Stimulated activated CD8-positive, alpha-beta memory T cell treated with anti-CD3 and anti-CD28 coated beads, Interleukin-7, amount 100 ng/mL, for 4 hours (primary cell): ENCODE results near the gene LIN28A.
A peak's percentile ranks its signal among the peaks of the same experiment; 100 is the strongest.

Experiments used
- DNase-seq, 2 donors: peaks; one replicate each; pipeline ENCODE4 v3.0.0-alpha.2; 2020; ENCODE audit warnings: low read depth in 2 of 2

LIN28A gene

DNA sequence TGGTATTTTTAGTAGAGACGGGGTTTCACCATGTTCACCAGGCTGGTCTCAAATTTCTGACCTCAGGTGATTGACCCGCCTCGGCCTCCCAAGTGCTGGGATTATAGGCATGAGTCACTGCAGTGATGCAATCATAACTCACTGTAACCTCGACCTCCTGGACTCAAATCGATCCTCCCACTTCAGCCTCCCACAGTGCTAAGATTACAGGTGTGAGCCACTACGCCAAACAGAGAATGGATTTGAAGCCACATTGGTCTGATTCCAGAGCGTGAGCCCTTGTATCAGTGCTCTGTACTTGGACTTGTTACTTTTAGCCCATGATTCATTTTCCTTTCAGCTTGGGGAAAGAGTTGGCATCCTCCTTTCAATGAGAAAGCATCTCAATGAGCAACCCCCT lies 23.2 kb upstream of the LIN28A start:
- DNase-seq = no peak

DNA sequence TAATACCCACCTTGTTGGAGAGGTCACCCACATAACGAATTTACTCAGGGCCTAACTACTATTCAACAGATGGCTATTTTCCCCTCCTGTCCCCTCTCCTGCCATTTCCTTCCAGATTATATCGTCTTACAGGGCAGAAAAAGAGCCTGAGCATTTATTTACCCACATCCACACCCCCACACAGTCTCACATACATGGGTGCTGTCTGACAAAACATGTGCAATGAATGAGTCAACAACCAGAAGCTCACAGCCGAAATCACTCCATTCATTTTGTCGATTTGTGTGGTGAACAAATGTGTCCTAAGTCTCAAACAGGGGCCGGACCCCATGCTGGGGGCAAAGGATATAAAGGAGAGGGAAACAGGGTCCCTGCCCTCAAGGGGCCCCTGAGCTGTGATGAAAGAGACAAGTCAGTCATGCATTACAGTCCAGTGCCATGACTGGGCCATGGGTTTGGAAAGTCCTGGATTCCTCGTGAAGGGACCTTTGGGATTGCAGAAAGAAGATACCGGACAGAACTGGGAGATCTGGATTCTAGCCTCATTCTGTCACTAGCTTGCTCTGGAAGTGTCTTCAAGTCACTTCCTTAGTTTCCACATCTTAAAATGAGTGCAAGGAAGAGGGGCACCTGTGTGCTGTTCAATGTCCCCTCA lies 21.7 kb upstream of the LIN28A start:
- no peak for DNase-seq

DNA sequence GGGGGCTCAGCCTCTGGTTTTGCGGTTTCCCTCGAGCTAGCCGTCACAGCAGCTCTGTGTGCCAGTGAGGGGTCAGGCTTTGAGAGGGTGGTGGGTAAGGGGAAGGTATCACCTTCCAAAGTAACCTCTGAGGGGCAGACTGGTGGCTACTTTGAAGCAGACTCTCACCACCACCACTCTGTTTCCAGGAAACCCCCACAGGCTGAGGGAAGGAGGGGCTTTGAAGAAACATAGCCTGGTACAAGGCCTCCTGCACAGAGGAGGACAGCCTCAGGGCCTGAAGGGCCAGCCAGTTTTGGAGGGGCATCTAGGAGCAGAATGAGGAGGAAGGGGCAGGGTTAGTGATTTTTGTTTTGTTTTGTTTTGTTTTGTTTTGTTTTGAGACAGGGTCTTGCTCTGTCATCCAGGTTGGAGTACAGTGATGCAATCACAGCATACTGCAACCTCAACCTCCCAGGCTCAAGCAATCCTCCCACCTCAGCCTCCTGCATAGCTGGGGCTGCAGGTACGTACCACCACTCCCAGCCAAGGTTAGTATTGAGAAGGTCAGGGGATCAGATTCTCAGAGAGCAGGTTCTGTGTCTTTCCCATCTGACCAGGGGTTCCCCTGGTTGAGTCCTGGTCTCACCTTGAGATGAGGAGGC lies 20.9 kb upstream of the LIN28A start:
- DNase-seq = no peak

DNA sequence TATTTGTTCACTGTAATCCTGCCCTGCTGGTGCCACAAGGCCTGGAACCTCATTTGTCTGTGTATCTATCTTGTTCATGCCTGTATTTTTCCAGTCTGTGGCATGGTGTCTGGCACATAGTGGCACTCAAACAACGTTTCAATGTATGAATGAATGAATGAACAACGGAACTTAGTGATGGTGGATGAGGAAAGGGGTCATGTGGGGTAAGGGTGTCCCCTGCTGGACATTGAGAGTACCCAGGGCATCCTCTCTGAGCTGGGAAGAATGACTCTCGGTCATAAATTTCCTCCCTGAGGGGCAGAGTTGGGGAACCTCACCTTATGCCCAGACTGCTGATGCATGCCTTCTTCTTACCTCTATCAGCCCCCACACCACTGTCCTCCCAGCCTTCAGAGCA lies 19.2 kb upstream of the LIN28A start:
- peak in 1 of 2 donors; percentile 19 for DNase-seq

DNA sequence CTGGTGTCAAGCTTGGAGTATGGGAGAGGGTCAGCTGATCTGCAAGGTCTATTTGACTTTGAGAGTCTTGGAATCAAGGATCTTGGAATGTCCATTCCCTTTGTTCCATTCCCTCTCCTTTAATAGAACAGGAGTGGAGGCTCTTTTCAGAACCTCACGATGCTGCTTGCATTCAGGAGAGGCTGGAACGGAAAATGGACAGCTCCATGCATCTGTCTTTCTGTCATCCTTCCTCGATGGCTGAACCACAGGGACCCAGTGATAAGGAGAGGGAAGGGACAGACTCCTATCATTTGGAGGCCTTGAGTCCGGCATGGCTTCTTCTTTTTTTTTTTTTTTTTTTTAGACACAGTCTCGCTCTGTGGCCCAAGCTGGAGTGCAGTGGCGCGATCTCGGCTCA lies 14.9 kb upstream of the LIN28A start:
- DNase-seq = no peak

DNA sequence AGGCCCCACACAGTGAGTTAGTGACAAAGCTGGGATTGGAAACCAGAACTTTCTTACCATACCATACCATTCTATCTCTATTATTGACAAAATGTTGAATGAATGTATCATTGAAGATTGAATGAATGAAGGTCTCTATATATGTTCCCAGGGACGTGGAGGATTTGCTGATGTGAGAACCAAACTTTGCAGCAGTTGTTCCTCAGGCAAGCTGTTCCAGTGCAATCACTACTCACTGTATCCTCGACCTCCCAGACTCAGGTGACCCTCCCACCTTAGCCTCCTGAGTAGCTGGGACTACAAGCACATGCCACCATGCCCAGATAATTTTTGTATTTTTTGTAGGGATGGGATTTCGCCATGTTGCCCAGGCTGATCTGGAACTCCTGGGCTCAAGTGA lies 11.6 kb upstream of the LIN28A start:
- DNase-seq = no peak

DNA sequence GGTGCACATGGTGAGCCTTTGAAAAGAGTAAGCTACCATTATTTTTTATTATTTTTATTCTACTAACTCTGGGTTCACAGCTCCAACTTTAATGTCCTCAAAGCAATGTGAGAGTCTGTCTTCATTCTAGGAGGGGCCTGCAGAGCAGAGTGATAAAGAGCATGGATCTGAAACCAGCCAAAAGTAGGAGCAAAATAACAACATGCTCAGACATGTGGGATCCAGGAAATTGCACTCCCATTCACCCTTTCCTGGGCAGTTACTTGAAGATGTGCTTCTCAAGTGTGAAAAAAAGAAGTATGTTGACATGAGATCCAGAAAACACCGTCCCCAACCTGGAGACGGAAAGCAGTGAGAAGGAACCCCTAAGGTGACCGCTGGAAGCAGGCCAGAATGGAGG lies 8.7 kb upstream of the LIN28A start:
- DNase-seq = no peak

DNA sequence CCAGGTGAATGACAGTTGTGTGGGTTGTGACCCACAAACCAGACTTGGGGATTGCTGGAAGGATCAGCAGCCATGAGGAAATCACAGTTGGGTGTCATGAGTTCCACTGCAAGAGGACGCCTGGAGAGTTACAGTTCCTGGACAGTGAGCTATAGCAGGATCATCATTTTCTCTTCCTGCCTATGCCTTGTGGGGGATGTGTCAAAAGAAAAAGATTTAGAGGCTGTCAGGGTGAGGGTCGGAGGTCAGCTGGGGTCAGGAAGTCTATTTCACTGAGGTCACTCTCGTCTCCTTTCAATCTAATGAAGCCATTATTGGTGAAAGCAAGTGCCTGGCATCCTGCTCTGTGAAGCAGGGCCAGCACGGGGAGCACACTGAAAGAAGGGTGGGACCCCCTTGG lies 7.0 kb upstream of the LIN28A start:
- no peak for DNase-seq

DNA sequence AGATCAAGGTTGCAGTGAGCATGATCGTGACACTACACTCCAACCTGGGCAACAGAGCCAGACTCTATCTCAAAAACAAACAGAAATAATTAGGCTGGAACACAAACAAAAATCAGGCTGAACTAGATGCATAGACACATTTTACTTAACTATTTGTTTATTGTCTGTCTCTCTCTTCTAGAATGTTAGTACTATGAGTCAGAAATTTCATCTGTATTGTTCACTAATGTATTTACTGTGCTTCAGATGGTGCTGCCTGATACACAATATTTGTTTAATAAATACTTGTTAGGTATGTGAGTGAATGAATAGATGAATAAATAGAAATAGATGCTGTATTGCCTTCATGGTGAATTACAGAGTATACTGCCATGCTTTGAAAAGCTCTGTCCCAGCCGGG lies 6.0 kb upstream of the LIN28A start:
- no peak for DNase-seq

DNA sequence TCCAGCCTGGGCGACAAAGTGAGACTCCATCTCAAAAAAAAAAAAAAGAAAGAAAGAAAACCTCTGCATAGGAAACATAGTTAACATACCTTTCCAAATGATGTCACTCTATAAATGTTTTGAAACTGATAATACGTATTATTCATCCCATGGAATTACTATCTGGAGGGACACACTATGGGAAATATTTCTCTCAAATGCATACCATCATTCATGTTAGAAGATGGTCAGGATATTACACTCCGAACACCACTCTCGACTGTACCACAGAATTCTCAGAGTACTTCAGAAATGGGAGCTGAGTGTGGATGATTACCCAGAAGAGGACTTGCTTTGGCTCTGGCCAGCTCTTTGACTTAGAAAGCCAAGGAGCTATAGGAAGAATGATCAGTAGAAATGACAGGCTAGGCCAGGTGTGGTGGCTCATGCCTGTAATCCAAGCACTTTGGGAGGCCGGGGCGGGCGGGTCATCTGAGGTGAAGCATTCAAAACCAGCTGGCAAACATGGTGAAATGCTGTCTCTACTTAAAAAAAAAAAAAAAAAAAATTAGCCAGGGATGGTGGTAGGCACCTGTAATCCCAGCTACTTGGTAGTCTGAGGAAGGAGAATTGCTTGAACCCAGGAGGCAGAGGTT lies 5.2 kb upstream of the LIN28A start:
- no peak for DNase-seq

DNA sequence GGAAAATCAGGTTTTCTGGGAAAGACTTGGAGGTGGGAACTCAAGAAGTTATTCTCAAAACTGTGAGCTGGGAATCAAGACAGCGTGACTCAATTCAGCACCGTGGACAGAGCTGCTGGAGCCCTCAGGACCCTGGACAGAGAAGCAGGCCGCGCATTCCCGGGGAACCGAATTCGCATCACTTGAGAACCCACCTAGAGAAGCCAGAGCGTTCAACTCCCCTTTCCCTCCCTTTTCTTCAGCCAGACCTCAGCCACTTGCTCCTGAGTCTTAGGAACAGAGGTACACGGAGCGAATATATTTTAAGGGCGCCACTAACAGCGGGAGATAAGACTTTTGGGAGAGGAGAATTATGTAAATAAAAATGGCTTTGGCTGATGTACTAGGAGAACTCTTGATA lies 2.0 kb upstream of the LIN28A start:
- DNase-seq = peak; percentile 48 to 58

DNA sequence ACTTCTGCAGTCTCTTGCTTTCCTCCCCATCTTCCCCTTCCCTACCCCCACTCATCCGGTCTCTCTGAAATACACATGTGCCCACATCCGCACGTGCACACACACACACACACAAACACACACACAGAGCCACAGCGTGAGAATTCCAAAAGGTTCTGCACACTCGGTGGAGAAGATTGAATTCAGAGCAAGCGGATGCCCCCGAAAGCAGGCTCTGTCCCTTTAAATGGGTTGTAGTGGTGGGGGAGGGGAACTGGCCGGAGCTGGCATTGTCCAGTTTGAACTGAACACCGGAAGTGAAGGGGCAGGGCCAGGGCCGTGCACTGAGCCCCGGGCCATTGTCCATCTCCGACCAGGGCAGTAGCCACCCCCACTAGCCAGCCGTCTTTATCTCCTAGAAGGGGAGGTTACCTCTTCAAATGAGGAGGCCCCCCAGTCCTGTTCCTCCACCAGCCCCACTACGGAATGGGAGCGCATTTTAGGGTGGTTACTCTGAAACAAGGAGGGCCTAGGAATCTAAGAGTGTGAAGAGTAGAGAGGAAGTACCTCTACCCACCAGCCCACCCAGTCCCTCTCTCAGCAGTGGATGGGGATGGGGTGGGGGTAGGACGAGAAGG lies 1.3 kb upstream of the LIN28A start:
- no peak for DNase-seq

DNA sequence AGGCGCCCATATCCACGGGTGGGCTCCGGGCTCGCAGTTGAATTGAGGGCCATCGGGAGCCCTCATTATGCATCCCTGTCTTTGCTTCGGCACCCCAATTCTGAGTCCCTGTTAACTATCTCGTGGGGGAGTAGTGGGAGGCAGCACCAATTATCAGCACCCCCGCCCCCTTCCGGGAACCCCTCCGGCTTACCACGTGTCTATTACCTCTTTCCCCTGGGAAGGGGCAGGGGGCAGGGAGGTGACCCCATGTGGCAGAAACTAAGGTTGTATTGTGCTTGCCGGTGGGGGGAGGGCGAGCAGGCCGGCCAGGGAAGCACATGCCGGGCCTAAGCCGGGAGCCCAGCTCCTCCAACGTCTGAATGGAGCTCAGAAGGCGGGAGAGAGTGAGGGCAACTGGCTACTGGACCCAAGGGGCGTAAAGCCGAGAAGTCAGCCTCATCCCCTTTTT lies 1.0 kb downstream of the LIN28A start:
- DNase-seq = no peak

DNA sequence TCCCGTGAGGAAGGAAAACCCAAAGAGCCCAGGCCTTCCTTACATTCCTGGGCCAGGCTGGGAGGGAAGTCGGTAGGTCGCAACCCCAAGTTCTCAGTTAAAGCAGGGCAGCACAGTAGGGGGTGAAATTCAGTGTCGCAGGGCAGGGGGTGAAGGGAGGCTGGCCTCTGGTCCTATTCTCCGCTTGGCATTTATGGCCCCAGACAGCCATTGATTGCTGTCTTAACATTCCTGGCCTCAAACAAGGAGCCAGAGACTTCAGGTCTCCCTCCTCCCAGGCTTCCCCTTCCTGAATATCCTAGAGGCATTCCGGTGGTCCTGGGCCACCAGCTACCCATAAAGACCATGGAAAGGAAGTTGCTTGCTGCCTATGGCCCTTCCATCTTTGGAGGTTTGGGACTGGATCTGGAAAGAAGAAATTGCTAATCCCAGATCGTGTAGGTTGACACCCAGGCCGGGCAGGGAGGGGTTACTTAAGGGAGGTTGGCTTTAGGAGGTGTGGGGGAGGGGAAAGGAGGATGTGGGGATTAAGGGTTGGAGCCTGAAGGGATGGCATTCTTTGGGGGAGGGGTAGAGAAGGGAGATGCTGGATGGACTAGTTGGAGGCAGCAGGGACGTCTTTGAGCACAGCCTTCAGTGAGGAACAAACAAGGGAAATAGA lies 1.7 kb downstream of the LIN28A start:
- no peak for DNase-seq

DNA sequence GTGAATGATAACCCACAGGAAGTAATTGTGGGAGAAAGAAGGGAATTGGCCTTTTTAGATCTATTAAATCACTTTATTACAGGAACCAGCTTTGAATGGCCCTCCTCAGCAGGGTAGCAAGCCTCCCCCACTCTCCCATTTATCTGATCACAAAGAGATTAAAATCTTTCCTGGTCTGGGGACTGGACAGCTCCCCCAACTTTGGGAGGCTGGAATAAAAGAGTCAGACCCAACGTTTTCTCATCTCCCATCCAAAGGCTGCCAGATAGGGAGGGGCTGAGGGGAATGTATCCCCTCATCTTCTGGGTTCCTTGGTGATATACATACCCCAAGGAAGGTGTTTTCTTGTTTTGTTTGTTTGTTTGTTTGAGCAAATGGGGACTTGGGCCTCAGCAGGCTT lies 2.4 kb downstream of the LIN28A start:
- DNase-seq = no peak

DNA sequence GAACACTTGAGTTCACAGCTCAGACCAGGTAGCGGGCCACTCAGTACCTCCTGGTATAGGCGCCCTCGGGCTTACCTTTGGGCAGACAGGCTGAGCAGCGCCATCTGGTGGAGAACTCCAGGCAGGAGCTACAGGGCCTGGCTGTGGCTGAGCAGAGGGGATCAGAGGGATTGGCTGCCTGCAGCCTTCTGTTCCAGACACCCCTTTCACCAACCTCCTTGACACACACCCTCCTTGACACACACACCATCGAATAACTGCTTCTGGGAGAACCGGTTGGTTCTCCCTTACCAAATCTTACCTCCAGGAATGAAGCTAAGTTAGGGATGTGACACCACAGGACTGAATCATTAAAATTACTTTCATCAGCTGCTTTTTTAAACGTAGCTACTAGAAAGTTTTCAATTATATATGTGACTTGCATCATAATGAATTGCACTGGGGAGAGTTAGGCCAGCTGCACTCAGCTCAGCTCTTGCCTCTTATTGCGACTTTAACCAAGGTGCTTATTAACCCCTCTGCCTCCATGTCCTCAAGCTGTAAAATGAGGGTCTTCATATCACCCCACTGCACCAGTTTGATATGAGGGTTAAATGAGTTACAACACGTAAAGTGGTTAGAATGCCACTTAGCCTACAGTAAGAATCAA lies 6.6 kb downstream of the LIN28A start:
- DNase-seq = peak; percentile 70 to 76

DNA sequence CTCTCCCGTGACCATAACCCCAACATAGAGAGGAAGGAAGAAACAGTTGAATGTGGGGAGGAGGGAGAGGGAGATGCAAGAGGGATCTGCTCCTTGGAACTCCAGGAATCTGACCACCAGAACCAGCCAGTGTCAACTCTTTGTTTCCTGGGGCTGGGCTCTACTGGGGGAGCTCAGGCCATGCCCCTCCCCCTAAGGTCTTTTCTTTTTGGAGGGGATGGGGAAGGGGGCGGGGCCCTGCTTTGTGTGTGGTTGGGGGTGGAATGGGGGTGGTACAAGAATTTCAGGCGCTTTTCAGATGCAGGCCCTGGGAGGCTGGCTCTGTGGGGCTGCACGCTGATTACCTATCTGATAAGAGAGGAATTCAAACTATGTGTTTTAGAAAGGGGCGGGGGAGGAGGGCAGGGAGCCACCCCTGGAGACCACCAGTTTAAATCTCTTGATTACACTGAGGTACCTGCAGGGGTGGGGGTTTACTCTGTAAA lies 8.3 kb downstream of the LIN28A start:
- DNase-seq = no peak

DNA sequence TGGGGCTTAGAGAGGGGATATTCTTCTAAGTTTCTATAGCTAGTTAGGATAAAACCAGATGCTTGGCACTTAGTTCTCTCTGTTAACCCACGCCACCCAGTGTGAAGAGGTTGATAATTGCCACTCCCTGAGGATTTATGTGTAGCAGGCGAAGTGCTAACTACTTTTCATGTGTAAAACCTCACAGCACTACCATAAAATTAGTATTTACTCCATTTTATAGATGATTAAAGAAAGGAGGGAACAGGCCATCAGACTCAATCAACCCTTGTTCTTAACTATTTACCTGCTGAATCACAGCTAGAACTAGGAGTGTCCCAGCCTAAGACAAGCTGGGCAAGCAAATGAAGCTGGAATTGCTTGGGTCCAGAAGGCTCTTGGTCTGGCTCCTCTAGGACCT lies 8.9 kb downstream of the LIN28A start:
- DNase-seq = no peak

DNA sequence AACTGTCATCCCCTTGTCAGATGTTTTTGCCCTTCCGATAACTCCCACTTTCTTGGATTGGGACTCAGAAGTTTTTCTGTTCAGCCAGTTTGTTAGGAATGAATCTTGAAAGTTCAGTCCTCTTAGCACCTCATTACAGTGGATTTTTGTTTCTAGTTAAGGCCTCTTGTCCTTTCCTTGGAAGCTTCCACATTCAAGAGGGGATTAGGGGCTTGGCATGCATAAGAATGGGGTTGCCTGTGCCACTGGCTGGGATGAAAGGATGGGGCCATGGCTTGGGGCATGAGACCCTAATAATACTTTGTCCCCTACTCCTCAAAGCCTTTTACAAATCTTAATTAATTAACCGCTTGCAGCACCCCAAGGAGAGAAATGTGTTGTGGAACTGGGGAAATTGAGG lies 19.1 kb downstream of the LIN28A start:
- no peak for DNase-seq

DNA sequence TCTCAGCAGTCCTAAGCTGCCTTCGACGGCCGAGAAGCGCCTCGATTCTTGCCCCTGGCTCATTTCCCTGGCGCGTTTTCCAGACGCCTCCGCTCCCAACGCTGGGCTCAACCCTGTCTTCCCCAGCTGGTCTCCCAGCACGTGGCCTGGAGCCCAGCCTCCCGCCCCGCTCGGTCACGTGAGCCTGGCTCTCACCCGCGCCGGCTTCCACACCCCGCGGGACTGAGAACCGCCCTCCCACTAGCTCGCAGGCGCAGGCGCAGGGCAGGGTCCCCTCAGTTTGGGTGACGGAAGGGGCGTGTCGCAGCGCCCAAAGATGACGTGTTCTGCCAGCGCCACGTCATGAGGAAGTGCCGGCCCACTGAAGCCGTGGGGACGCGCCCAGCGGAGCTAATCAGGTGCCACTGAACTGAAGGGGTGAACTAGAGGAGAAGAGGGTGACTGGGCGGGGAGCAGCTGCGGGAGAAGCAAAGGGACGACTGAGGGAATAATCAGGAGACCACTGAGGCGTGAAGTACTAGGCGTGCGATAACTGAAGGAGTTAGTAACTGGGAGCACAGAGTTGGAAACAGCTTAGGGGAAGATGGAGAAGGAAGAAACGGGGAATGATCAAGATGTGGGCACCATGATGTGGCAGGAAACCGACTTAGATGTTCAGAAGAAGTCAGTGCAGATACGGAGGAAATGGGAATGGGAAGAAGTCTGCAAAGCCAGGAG lies 21.5 kb downstream of the LIN28A start, which contains the start of gene DHDDS:
Gene DHDDS, plus strand, starts transcription at position 343 of the 717 bp plus-strand sequence. CDS start 625 bp downstream, outside the sequence.
- DNase-seq = peak; percentile 97 to 98

DNA sequence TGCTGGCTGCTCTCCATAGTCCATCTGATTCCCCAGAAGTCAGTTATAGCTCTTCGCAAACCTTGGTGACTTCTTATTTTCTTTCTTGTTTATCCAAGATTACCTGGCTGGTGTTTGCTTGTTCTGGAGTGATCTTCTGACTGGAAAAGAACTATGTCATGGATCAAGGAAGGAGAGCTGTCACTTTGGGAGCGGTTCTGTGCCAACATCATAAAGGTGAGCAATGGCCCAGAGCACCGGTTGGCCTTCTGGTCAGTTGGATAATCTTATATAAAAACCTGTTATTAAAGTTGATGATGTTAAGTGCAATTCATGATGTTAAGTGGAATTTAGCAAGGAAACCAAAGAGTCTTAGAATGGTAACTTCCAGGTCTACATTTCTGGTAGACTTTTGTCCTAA lies 22.2 kb downstream of the LIN28A start:
- DNase-seq = no peak
